GM21526 (cell line): ENCODE data around the gene SBF2.
"Not testable (repeated sequence)": the region's sequence is repeated elsewhere in the genome, so short reads cannot be mapped to it uniquely, and the experiment has no call there.

Source experiments
- ATAC-seq: cut with Tn5 transposase; IDR thresholded peaks from one replicate; pipeline ENCODE4 v1.9.1; 2021; ENCODE audit warnings: moderate library complexity; ENCODE audit not compliant: unreplicated experiment, low FRiP score

The SBF2 gene

GRCh38 chr11:10272132-10272531 lies 21.9 kb downstream of the SBF2 start:
- ATAC-seq, result no peak

GRCh38 chr11:10268746-10269488 lies 25.1 kb downstream of the SBF2 start:
- ATAC-seq, result no peak

DNA sequence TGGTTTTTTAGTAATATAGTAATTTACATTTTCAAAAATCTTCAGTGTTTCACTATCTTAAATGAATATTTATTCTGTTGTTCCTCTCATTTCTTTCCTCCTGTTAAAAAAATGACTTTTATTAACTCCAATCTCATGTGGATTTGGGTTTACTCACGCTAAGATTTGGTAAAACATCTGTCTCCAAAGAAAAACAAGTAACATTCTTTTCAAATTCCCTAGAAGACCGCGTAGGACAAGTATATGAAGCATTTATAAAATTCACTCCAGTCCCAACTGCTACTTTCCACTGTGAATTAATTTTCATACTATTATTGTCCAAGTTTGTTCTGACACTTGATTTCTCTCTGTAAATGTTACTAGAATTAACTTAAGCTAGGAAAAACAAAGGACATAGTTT lies 26.2 kb downstream of the SBF2 start:
- no peak for ATAC-seq

GRCh38 chr11:10265936-10266335 lies 28.1 kb downstream of the SBF2 start:
- no peak for ATAC-seq

- not testable (repeated sequence) for ATAC-seq
Observed at GRCh38 chr11:10264716-10265115, 29.3 kb downstream of the SBF2 start.

GRCh38 chr11:10263929-10264328 lies 30.1 kb downstream of the SBF2 start:
- ATAC-seq, result no peak

DNA sequence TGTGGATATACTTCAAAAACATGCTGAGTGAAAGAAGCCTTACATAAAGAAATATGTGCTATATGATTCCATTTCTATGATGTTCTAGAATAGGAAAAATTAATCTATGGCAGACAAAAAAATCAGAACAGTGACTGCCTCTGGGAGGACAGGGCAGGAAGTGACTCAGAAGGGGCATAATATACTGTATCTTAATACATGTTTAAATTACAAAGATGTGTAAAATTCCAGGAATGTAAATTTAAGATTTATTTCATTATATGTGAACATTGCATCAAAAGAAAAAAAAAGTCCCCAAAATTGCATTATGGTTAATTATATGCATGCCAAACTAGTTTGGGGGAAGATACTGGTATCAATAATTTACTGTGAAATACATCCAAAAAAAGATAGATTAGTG lies 32.2 kb downstream of the SBF2 start:
- no peak for ATAC-seq

GRCh38 chr11:10257478-10257877 lies 36.5 kb downstream of the SBF2 start:
- ATAC-seq, result no peak

- ATAC-seq, result no peak
Observed at GRCh38 chr11:10255388-10256125, 38.5 kb downstream of the SBF2 start.

DNA sequence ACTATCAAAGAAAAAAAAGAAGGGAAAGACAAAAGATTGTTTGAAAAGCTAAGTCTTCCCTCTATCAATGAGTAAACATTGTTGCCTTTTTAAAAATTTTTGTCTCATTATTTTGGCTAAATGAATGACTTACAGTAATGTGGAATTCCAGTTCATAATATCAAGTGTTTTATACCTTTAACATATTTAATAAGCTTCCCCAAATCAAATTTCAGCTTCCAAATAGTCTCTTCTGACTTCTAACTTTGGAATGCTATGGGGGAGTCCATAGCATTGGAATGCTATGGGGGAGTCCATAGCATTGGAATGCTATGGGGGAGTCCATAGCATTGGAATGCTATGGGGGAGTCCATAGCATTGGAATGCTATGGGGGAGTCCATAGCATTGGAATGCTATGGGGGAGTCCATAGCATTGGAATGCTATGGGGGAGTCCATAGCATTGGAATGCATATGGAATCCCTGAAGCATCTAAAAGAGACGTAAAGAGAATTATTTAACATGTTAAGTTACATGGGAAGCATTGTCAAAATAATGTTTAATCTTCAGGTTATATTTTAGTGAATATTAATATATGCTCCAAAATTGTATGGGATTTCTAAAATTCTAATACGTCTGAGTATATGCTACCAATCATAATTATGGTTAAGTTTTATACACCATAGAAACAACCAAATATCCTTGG lies 44.4 kb downstream of the SBF2 start:
- ATAC-seq, result not testable (repeated sequence)

- ATAC-seq, result no peak
Observed at GRCh38 chr11:10247011-10247410, 47.0 kb downstream of the SBF2 start.

GRCh38 chr11:10243896-10244575 lies 50.0 kb downstream of the SBF2 start:
- ATAC-seq, result no peak

DNA sequence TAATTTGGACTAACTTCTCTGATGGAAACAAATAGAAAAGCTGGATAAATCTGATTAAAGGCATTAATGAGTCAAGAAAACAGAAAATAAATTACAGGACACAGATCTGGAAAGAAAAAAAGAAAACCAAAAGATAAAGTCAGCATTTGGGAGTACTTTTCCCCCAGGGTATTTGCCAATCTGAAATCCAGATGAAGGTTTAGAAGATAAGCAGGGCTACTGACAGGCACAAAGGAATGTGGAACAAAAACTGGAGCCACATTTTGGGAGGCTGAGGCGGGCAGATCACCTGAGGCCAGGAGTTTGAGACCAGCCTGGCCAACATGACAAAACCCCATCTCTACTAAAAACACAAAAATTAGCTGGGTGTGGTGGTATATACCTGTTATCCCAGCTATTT lies 57.2 kb downstream of the SBF2 start:
- no peak for ATAC-seq

GRCh38 chr11:10233581-10233980 lies 60.4 kb downstream of the SBF2 start:
- no peak for ATAC-seq

GRCh38 chr11:10232756-10233155 lies 61.3 kb downstream of the SBF2 start:
- no peak for ATAC-seq

GRCh38 chr11:10231803-10232202 lies 62.2 kb downstream of the SBF2 start:
- ATAC-seq, result not testable (repeated sequence)

GRCh38 chr11:10225553-10225952 lies 68.5 kb downstream of the SBF2 start:
- no peak for ATAC-seq

DNA sequence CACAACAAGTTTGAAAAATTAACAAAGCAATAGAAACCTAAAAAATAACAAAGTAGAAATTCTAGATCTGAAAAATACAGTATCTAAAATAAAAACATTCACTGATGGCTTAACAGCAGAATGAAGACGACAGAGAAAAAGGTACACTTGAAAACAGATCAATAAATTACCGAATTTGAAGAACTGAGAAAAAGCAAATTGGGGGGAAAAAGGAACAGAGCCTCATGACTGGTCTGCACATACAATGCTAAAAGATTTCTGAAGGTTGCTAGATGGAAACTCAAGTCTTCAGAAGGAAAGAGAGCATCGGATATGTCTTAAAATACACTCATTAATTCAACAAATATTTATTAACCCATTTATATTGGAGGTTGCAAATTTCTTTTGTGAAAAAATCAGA lies 71.6 kb downstream of the SBF2 start:
- ATAC-seq, result no peak

DNA sequence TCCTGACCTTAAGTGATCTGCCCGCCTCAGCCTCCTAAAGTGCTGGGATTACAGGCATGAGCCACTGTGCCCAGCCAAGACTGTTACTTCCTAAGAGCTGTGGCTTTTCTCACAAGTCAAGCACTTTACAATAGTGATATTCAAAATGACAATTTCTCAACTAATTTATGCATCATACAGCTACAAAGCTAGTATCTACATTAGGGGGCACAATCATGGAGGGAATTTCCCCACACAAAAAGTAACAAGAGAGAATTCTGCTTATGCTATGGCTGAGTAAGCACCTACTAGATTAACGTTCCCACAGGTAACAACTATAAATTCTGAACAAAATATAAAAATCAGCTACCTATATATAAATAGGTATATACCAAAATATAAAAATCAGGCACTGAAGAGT lies 72.7 kb downstream of the SBF2 start:
- ATAC-seq, result no peak

GRCh38 chr11:10211470-10211869 lies 82.5 kb downstream of the SBF2 start:
- no peak for ATAC-seq

- ATAC-seq, result no peak
Observed at GRCh38 chr11:10209326-10209725, 84.7 kb downstream of the SBF2 start.
